GM18951 (cell line): ENCODE measurements around the gene OR10AD1.

Experiments
- POLR2A ChIP-seq: IDR thresholded peaks from 4 replicates; pipeline ENCODE4 v1.6.1; 2011; ENCODE audit warnings: mild to moderate bottlenecking; ENCODE audit not compliant: insufficient read length, insufficient read depth; ENCODE audit errors: extremely low read depth
- in situ Hi-C: fragments of 300-500 bp; cut with MboI; formaldehyde crosslinking; loops from one replicate; pipeline ENCODE4 v1.12.0; 2022; ENCODE audit warnings: low sequenced_read_pairs, mixed read lengths, inconsistent platforms; ENCODE audit not compliant: unreplicated experiment

OR10AD1 gene

DNA sequence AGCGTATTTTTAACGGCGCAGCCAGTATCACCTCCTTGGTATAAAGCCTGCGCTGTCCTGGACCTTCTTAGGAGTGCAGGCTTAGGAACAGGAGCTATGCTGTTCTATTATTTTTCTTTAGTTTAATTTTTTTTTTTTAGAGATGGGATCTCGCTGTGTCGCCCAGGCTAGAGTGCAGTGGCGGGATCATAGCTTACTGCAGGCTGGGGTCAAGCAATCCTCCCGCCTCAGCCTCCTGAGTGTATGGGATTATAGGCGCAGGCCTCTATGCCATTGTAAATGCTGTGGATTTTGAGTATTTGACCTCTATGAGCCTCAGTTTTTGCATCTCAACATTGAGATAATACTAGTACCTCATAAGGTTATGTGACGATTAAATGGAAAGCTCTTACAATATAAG lies 4.1 kb downstream of the OR10AD1 start:
- in situ Hi-C loops, result no loop called here
- TF ChIP-seq POLR2A, result no peak

DNA sequence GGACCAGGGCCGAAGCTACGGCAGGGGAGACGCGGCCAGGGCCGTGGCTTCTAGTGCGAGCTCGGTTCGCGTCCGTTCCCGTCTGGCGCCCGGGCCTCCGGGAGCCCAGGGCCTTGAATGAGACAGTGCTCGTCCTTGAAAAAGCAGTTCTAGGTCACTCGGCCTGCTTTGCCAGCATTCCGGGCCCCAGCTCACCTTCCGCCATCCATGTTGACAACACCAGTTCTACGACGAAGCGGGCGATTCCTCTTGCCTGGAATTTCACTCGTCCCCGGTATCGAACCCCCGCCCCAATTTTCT lies 4.5 kb downstream of the OR10AD1 start:
- no peak for TF ChIP-seq POLR2A
- in situ Hi-C loops, result no loop called here

DNA sequence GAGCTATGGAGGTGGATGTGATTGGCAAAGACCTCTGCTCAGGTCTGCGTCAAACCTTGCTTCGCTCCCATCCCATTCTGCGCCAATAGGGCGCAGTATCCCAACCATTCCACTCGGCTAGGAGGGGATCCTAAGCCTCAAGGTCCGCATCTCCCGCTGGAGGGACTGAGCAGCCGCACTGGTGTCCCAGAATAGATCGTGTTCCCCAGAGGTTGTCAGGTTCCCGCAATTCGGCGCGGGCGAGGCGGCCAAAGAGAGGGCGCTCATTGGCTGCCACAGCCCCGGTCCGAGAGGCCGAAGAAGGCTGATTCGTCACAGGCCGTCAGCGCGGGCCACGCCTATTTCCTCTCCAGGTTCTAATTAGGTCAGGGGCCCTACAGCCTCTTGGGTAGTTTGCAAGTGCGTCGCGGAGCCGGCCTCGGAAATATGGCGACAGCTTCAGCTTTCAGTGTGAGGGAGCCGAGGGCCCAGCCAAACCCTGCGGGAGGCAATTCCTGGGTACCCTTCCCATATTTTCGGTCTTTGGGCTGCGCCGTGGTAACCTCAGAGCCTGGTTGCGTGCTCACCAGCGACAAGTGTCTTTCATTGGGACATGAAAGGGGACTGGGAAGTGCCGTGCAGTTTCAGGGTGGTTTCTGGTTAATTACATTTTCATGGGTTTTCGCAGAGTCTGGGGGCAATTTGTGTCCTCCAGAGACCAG lies 5.0 kb downstream of the OR10AD1 start:
- in situ Hi-C loops, result no loop called here
- peak; percentile 98 for TF ChIP-seq POLR2A

DNA sequence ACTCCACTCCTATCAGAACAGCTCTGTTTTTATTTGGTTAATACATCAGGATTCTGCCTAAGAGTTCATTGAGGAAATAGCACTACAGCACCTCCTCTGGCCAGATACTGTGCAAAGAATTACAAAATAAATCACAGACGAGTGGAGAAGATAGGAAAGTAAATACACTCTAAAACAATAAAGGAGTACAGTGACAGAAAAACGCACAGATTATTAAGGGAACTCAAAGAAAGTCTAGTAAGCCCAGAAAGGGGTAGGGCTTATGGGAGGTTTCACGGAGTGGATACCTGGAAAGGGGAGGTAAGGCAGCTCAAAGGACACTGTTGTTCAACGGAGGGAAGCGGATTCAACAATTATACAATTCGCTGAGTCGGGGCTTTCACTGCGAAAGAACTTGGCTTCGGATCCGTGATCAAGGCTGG lies 5.5 kb downstream of the OR10AD1 start:
- no peak for TF ChIP-seq POLR2A
- in situ Hi-C loops, result no loop called here

DNA sequence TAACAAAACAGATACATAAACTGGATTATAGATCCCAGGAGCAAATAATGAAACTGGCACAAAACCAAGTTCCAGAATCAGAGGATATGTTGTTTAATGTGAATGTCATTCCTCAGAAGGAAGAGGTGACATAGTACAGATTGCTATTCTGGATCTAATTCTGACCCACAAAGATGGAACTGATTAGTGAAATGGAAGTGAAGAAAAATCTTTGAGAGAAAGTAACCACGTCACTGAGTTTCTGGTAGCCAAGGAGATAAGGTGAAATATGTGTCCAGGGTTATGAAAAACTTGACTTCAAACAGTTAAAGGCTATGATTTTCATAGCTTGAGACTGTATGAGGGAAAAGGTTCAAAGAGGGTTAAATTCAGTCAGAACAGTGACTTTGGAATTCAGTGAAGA lies 8.3 kb downstream of the OR10AD1 start:
- in situ Hi-C loops, result no loop called here
- TF ChIP-seq POLR2A, result no peak

DNA sequence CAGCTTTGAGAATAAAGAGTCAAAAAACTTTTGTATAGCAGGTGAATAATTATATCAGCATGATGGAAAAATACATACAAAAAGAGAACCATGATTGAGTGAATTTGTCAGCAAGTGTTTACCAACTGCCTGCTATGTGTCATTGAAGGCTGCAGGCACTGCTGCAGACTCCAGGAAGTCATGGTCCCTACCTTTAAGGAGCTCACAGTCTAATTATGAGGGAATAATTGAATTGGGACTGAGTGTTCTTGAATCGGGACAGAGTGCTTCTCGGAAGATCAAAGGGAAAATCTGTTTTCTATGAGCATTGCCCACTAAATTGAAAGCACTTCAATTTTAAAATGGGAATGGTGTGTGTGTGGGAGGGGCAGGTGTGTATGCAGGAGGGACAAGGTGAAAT lies 9.5 kb downstream of the OR10AD1 start:
- no peak for TF ChIP-seq POLR2A
- in situ Hi-C loops, result no loop called here

DNA sequence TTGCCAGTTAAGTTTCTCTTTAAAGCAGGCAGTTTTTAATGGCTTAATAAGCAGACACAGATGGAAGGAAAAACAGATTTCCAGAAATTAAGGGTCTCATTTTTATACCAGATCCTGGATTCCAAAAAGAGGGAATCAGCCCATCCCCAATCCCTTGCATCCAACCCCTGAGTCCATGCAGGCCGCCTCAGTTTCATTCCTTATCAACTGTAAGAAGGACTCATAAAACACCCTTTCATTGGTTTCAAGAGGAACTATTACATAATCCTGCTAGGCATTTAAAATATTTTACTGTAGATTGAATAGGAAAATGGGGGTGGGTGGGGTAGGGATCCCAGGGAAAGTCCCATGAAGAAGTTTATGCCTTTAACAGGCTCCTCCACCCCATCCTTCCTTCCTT lies 10.2 kb downstream of the OR10AD1 start:
- TF ChIP-seq POLR2A, result no peak
- in situ Hi-C loops, result no loop called here

- in situ Hi-C loops, result no loop called here
- no peak for TF ChIP-seq POLR2A
Measured at GRCh38 chr12:48191096-48191495, 12.0 kb downstream of the OR10AD1 start.

- TF ChIP-seq POLR2A, result no peak
- in situ Hi-C loops, result no loop called here
Measured at GRCh38 chr12:48189331-48190125, 13.6 kb downstream of the OR10AD1 start.

GRCh38 chr12:48187916-48188695 lies 15.0 kb downstream of the OR10AD1 start:
- in situ Hi-C loops, result no loop called here
- no peak for TF ChIP-seq POLR2A

DNA sequence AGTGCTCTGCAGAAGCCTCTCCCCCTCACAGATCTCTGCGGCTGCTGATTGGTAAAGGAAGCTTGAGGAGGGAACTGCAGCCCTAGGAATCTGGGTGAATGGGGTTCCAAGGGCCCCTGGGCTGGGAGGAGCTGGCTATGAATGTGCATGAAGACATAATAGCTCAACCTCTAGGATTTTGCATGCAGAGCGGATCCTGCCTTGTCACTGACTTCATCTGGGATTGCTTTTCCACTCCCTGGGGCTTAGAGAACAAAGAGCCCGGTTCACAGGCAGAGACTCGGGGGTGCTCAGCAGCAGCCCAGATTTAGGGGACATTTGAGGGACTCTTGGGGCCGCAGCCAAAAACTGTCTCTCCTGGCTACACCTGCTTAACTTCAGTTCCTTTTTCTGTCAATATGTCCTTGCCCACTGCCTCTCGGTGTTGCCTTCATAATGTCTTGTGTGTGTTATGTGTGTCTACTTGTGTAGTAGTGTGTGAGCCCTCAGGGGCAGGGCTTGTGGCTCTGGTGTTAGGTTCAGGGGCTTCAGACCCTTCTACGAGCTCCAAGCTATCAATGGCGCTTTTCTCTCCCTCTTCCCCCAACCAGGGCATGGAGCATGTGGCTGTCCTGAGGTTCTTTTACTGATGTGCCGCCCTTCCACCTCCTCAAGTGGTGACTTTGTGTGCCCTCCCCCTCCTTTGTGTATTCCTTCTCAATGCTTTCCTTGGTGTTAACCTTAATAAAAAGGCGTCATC lies 17.7 kb downstream of the OR10AD1 start:
- TF ChIP-seq POLR2A, result no peak
- in situ Hi-C loops, result no loop called here

- TF ChIP-seq POLR2A, result no peak
- in situ Hi-C loops, result no loop called here
Measured at GRCh38 chr12:48184549-48184922, 18.6 kb downstream of the OR10AD1 start.
